RCC 7860 (cell line): ENCODE results near the gene HOXA6.

Experiments used
- DNase-seq: peaks from one replicate; pipeline ENCODE4 v3.0.0-alpha.2; 2015; ENCODE audit warnings: low spot score
- FAIRE-seq: peaks from 2 replicates; lab custom pipeline; 2012; peaks lifted over from hg19 to GRCh38; lab: Jason Lieb, UNC

The HOXA6 gene

DNA sequence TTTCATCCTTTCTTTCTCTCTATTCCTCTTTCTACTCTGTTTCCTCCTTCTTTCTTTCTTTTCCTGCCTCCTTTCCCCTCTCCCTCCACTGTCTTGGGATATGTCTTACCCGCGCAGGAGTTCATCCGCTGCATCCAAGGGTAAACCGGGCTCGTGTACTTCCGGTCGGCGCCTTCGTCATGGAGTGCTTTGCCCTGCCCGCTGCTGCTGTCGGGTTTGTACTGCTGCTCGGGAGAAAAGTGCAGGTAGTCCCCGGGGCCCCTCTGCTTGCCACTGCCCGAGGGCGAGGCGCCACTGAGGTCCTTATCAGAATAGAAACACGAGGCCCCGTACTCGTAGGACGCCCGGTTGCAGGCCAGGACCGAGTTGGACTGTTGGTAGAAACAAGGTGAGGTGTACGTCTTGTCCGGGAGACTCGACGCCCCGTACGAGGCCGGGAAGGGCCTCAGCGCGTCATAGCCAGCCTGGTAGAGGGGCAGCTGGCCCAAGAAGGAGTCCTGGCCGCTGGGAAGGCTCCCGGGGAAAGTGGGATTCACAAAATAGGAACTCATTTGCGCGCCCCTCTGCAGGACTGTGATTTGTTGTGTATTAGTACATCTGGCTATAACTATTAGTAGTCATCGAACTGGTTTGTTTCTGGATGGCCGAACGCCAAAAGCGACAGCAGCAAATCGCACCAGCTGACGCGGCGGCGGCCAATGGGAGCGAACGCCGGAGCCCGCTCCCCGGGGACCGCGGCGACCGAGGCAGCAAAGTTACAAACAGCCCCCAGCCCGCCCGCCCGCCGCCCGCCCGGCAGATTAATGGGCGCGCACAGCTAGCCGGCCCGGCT, at the start of gene HOXA6:
Gene HOXA6, minus strand, starts transcription at position 576 of the 832 bp plus-strand sequence. Its CDS starts 25 bp downstream, at position 551.
- FAIRE-seq: no peak
- DNase-seq: no peak

- DNase-seq (peak; percentile 43), FAIRE-seq (peak; percentile 77)
These were observed 48.8 kb upstream of the HOXA6 start for GRCh38 chr7:27196287-27196767.

DNA sequence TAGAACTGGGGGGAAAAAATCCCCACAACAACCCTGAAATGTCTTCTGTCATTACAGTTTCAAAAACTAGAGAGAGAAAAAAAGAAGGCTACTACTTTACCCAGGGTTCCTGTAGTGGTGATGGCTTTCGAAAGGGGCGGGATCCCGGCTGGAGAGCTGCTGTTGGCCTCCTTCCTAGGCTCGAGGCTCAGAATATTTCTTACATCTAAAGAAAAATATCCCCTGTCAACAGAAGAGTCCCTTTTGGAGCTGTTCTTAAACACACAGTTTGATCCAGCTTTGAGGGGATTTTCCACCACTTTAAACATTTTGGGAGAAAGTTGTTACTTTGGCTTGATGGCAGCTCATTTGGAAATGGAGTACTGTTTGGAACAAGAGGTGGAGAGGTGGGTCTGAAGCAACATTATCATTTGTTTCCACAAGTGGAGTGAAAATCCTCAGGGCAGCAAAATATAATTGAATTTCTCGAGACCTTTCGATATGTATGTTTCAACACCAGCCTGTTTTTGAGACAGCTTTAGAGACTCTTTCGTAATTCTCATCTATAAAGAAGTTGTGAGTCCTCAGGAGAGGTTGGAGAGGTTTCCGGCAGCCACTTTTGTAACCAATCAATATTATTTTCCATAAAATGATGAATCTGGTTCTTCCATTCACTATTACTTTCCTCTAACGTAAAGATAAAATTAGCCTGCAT, 47.3 kb upstream of the HOXA6 start:
- DNase-seq: no peak

GRCh38 chr7:27194002-27194352, 46.4 kb upstream of the HOXA6 start:
- DNase-seq (no peak), FAIRE-seq (no peak)

More for the DNA sequence above, 47.3 kb upstream of the HOXA6 start:
- no peak for FAIRE-seq

- no peak for DNase-seq
- no peak for FAIRE-seq
These were observed 45.9 kb upstream of the HOXA6 start for GRCh38 chr7:27193335-27194001.

DNA sequence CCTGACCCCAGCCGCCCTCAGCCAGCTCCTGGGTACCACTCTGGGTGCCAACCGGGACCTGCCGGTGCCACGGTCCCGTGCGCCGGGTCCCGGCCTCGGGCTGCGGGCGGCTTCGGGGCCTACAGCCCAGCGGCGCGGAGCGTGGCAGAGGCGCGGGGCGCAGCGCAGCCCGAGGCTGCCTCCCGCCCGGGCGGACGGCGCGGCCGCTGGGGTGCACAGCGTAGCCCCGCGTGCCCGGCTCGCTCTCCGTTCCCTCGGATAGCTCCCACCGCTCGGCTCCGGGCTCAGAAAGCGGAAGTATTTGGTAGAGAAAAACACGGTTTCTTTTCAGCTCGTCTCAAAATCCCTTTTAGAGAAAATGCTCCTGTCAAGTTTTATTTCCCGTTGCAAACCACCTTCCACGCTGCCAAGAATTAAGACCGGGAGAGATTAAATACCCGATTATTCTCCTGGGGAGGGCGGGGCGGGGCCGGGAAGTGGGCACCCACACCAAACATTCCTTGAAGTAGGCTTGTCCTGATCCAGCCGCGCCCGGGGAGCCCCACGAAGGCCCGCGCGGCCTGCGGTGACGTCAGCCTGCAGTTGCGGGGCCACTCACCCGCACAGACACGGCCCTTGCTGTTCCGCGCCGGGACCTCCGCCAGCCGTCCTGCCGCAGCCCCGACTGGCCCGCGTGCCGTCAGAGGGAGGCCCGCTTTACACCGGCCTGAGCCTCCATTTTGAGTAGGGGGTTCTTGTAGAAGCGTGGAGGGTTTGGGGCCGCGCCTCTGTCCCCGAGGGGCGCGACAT, 45.2 kb upstream of the HOXA6 start:
- DNase-seq (no peak), FAIRE-seq (no peak)

GRCh38 chr7:27191833-27192545, 44.4 kb upstream of the HOXA6 start:
- DNase-seq (no peak), FAIRE-seq (no peak)

DNA sequence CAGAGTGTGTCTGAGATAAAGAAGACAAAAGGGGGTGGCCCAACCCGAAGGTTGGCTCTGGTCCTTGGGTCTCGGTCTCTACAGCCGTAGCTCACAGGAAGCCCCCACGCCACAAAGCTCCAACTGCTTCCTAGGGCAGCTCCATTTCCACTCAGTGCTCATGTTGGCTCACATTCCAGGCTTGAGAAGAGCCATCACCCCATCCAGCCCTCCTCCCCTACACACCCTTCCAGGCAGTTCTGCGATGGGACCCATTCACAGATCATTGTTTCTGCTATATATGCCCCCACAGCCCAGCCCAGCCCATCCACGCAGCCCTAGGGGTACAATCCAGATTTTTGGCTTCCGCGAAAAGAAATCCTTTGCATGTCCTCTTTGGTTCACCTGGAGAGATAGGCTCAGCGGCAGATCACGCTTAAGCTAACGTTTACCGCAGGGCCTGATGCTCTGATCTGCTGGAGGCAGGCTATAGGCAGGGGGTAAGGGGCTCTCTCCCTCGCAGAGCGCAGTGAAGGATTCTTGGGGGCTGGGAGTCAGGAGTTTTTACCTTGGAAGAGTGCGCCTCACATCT, 43.7 kb upstream of the HOXA6 start:
- no peak for DNase-seq
- FAIRE-seq: no peak

GRCh38 chr7:27189997-27190748, 42.6 kb upstream of the HOXA6 start:
- DNase-seq (no peak), FAIRE-seq (no peak)

- DNase-seq (no peak), FAIRE-seq (no peak)
These were observed 41.9 kb upstream of the HOXA6 start for GRCh38 chr7:27189295-27189996.

DNA sequence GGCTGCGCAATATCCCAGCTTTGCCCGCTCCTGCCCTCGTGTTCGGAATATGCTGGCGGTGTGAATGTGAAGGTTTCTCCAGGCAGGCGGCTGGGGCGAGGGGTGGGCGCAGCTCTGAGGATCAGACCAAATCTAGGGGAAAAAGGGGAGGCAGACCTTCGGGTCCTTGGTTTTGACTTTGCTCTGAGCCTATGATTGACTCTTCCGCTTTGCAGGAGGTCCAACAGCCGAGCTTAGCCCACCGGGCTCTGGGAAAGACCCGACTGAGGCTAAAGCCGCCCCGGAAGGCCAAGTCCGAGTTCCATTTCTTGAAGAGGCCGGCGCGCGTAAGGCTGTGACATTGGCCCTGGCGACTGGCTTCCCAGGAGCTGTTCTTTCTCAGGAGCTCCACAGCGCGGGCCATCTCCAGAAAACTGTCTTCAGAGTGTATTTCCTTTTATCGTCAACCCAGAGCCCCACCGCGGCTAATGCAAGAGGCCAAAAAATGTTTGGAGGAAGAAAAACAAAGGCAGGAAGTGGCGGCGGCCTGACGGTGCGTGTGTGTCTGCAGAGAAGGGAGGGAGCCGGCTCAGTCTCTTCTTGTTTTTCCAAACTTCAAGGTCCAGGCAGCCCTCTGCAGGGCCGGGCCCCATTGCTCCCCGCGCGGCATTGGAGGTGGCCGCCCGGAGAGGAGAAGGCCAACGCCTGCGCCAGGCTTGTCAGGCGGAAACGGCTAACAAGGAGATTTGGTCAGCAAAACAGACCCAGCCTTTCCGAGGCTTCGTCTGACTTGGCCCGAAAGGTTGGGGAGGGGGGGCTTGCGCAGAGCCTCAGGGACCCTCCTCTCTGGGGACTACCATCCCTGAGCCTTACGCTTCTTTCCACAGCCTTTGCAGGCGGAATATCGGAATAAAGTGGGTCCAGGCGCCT, 41.1 kb upstream of the HOXA6 start:
- DNase-seq (no peak), FAIRE-seq (no peak)

DNA sequence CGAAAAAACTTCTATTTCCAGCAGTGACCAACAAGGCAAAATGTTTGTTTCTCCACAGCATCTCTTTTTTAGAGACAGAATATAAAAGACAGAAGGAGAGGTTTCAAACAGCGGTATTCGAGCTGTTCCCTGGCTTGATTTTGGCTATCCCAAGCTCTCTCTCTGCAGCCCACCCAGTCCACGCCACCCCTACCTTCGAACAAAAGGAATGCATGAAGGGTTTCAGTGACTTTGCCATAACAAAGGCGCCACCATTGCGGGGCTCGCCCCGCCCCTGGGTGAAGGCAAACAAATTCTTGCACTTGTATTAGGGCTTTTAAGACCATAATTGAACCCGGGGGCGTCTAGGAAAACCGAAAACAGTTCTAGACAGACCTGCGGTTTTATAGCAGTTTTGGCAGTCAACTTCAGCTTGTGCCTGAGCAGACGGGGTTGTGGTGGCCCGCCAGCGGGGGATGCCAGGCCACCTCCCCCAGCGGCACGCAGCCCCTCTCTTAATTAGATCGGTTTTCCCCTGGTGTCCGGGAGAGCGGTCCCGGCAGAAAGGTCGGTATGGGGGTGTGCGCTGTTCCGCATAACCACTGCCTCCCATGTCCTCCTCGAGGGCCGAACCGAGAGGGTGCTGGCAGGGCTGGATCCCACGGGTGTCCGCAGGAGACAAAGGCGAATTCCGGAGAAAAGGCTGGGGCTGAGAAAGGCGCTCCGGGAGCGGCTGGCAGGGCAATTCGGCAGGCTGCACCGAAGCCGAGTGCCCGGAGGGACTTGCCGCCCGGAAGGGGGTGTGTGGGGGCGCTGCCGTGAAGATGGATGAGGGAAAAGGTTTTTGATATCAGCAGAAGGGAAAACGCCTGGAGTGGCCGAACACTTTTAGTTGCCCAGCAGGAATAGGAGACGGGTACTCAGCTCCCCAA, 40.2 kb upstream of the HOXA6 start:
- no peak for FAIRE-seq

DNA sequence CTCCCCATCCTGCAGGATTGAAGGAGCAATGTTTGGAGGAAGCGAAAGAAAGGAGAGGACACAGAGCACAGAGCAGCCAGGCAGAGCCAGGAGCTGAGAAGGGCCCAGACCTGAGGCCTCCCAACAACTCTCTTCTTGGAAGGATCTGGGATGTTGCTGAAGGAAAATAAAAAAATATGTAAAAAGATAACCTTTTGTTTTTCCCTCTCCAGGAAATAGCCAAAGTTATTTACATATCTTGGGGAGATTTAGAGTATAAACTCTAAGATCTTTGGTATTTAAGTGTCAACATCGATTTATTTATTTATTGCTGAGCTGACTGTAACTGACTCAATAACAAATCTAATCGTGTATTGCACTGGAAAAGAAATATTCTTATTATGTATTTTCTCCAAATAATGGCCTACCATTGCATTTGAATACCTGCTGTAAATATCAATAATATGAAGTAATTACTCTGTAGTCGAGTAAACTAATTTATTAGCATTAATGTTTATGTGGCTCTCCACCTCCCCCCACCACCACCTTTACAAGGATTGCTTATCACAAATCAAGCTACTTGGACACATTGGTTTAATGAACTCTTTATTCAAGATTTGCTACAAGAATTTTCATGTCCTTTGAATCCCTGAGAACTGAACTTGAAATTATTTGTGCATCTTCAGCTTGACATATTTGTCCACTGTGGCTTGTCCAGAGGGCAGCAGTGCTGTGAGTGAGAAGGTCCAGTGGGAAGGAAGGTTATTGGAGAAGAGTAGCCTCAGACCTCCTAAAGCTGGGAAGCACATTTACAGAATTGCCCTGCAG, 39.3 kb upstream of the HOXA6 start:
- FAIRE-seq (no peak), DNase-seq (no peak)

More for the DNA sequence above, 40.2 kb upstream of the HOXA6 start:
- no peak for DNase-seq

GRCh38 chr7:27185854-27186667, 38.5 kb upstream of the HOXA6 start:
- FAIRE-seq (no peak), DNase-seq (no peak)
